ENCODE results near the gene UBE2Z.

Gene UBE2Z

DNA sequence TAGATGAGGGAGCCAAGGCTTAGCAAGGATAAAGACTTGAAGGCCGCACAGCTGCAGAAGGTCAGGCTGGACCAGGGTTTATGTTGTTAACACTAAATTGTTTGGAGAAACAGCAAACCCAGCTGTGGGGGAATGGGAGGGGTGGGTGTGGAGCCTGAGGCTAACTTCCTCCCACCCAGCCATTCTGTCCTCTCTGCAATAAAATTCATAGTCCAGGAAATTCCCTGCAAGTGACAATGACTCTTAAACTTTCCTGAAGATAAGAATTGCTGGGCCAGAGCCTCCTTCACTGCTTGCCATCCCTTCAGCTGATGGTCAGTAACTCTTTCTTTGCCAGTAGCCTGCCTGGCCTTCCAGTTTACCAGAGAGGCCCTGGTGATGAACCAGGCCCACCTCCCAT lies 35.0 kb upstream of the UBE2Z start:
- TF ChIP-seq FOXP2 (optimal IDR thresholded peaks at IDR 0.05; ENCODE audit: control extremely low read depth, extremely low read length, insufficient read depth) (no peak), POLR2AphosphoS5 (IDR thresholded peaks at IDR 0.05; ENCODE audit: borderline replicate concordance, low read depth, low read length) (no peak), EZH2 (IDR thresholded peaks at IDR 0.05) (no peak)
- no peaks in the 10 kb centered on the region for H3K9me3 ChIP-seq (ENCODE audit: low read depth, low read length)
- H3K36me3 ChIP-seq (ENCODE audit: insufficient read depth, low read length) = no peaks in the 10 kb centered on the region
- no peak for DNase-seq (ENCODE audit: low read depth, low spot score)
- no peak overlapping the region for H3K4me3 ChIP-seq
- H3K27ac ChIP-seq = no peak overlapping the region
- H3K9ac ChIP-seq (ENCODE audit: insufficient read length) = no peak overlapping the region

DNA sequence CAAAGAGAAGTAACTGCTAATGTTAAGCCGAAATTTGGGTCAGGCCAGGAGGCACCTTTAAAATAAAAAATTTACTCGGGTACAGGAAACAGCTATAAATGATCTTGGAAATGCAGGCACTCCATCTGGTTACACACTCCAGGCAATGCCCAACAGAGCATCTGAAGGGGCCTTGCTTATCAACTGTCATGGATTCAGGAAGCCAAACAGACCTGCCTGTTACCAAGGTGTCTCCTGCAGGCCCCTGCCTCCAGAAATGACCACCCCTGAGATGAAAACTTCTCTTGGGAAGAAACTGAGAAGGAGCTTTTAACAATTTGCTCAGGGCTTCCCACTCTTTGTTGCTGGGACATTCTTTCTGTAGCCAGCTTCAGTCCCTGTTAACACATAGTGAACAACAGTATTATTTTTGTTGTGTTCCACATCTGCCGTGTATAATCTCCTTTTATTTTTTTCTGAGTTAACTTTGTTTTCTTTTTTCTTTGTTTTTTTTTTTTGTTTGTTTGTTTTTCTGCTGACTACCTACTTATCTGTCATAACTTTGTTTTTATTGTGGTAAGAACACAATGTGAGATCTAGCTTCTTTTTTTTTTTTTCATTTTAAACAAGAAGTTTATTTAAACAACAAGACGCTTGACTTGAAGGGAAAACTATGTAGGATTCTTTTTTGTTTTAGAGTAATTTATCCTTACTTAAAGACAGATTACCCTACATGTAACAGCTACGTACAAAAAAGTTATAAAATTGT lies 34.3 kb upstream of the UBE2Z start:
- Histone ChIP-seq H3K9me3 (ENCODE audit: low read depth, low read length) (no peaks in the 10 kb centered on the region), H3K9ac (ENCODE audit: insufficient read length) (peak overlapping the region; percentile 17), H3K36me3 (ENCODE audit: insufficient read depth, low read length) (no peaks in the 10 kb centered on the region), H3K4me3 (no peak overlapping the region), H3K27ac (no peak overlapping the region)
- DNase-seq (ENCODE audit: low read depth, low spot score) = no peak
- TF ChIP-seq FOXP2 (optimal IDR thresholded peaks at IDR 0.05; ENCODE audit: control extremely low read depth, extremely low read length, insufficient read depth) = no peak
- no peak for TF ChIP-seq POLR2AphosphoS5 (IDR thresholded peaks at IDR 0.05; ENCODE audit: borderline replicate concordance, low read depth, low read length)
- no peak for TF ChIP-seq EZH2 (IDR thresholded peaks at IDR 0.05)

DNA sequence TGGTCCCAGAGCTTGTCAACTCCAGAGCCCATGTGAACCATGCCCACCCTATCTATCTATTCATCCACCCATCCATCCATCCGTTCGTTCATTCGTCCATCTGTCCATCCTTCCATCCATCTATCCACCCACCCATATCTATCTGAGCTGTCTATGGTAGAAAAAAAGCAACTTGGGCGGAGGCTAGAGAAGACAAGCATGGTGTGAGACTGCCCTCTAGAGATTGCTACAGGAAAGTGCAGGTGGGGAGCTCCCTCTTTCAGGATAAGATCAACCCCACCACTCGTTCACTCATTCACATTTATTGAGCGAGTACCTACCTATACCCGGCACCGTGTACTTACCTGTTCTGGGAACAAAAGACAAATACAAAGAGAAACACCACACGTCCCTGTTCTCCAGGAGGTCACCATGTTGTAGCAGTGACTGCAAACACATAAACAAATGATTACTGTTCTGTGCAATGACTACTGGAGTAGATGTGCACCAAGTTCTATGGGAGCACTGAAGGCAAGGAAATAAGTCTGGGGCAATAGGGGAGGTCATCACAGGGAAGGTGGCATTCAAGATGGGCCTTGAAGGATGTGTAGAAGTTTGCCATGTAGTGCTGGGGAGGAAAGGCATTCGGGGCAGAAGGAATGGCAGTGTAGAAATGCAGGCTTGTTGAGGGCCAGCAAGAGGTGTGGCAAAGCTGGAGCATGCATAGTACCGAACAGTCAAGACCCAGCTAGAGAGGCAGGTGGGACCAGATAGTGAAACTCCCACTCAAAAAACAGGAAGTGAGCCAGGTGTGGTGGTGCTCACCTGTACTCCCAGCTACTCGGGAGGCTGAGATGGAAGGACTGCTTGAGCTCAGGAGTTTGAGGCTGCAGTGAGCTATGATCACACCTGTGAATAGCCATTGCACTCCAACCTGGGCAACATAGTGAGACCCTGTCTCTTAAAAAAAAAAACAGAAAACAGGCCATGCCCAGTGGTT lies 29.0 kb upstream of the UBE2Z start:
- TF ChIP-seq FOXP2 (optimal IDR thresholded peaks at IDR 0.05; ENCODE audit: control extremely low read depth, extremely low read length, insufficient read depth) (peak; percentile 66), EZH2 (IDR thresholded peaks at IDR 0.05) (no peak)
- H3K4me3 ChIP-seq = no peak overlapping the region
- H3K9ac ChIP-seq (ENCODE audit: insufficient read length) = no peak overlapping the region
- no peak overlapping the region for H3K27ac ChIP-seq
- no peaks in the 10 kb centered on the region for H3K36me3 ChIP-seq (ENCODE audit: insufficient read depth, low read length)
- H3K9me3 ChIP-seq (ENCODE audit: low read depth, low read length) = no peaks in the 10 kb centered on the region
- peak; percentile 61 for DNase-seq (ENCODE audit: low read depth, low spot score)

DNA sequence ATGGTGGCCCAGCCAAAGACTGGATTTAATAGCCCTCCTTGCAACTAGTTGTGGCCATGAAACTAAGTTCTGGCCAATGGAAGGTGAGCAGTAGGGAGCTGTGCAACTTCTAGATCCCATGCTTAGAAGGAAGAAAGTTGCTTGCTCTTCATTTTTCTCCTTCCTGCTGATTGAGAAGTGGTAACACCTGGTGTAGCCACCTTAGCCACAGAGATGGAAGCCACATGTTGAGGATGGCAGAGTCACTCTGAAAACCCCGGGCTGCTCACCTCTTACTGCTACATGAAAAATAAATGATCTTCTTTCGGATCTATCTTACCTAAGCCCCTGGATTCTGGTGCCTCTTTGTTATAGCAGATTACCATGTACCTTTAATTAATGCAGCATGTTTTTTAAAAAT lies 25.9 kb upstream of the UBE2Z start:
- no peaks in the 10 kb centered on the region for H3K36me3 ChIP-seq (ENCODE audit: insufficient read depth, low read length)

DNA sequence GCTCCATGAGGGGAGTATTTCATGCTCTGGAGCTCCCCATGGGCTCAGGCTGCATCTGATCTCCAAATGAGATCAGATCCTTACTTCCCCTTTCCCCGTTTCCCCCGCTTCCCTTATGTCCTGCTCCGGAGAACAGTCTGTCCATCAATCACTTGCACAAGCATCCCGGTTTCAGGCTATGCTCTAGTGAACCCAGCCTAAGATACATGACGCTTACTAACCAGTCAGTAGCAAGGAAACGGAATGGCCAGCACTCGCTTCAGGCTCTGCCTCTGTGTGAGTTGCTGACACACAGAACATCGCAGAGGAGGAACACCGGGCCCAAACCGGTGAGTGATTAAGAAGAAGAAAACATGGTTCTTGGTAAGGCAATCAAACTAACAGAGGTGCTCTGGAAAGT lies 25.0 kb upstream of the UBE2Z start:
- Histone ChIP-seq H3K36me3 (ENCODE audit: insufficient read depth, low read length) (no peaks in the 10 kb centered on the region), H3K9ac (ENCODE audit: insufficient read length) (no peak overlapping the region), H3K27ac (0 out of 2 replicates have a peak overlapping the region, but pooled peaks have one; percentile 74), H3K4me3 (no peak overlapping the region), H3K9me3 (ENCODE audit: low read depth, low read length) (no peaks in the 10 kb centered on the region)
- no peak for TF ChIP-seq POLR2AphosphoS5 (IDR thresholded peaks at IDR 0.05; ENCODE audit: borderline replicate concordance, low read depth, low read length)
- TF ChIP-seq FOXP2 (optimal IDR thresholded peaks at IDR 0.05; ENCODE audit: control extremely low read depth, extremely low read length, insufficient read depth) = no peak
- no peak for TF ChIP-seq EZH2 (IDR thresholded peaks at IDR 0.05)
- DNase-seq (ENCODE audit: low read depth, low spot score) = no peak

More for the DNA sequence above, 25.9 kb upstream of the UBE2Z start:
- H3K4me3 ChIP-seq = no peak overlapping the region
- no peak overlapping the region for H3K9ac ChIP-seq (ENCODE audit: insufficient read length)
- TF ChIP-seq POLR2AphosphoS5 (IDR thresholded peaks at IDR 0.05; ENCODE audit: borderline replicate concordance, low read depth, low read length) (no peak), EZH2 (IDR thresholded peaks at IDR 0.05) (no peak), FOXP2 (optimal IDR thresholded peaks at IDR 0.05; ENCODE audit: control extremely low read depth, extremely low read length, insufficient read depth) (no peak)
- peak overlapping the region; percentile 74 for H3K27ac ChIP-seq
- no peaks in the 10 kb centered on the region for H3K9me3 ChIP-seq (ENCODE audit: low read depth, low read length)
- DNase-seq (ENCODE audit: low read depth, low spot score) = no peak

DNA sequence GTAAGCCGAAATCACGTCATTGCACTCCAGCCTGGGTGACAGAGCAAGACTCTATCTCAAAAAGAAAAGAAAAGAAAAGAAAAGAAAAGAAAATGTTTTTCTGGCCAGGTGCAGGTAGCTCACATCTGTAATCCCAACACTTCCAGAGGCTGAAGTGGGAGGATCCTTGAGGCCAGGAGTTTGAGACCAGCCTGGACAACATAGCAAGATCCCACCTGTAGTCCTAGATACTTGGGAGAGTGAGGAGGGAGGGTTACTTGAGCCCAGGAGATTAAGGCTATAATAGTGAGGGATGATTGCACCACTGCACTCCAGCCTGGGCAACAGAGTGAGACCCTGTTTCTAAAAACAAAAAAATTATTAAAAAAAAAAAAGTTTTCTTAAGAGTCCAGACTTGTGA lies 18.1 kb upstream of the UBE2Z start:
- no peak for DNase-seq (ENCODE audit: low read depth, low spot score)
- H3K27ac ChIP-seq = no peak overlapping the region
- TF ChIP-seq FOXP2 (optimal IDR thresholded peaks at IDR 0.05; ENCODE audit: control extremely low read depth, extremely low read length, insufficient read depth) = no peak
- TF ChIP-seq EZH2 (IDR thresholded peaks at IDR 0.05) = no peak
- no peak for TF ChIP-seq POLR2AphosphoS5 (IDR thresholded peaks at IDR 0.05; ENCODE audit: borderline replicate concordance, low read depth, low read length)
- H3K36me3 ChIP-seq (ENCODE audit: insufficient read depth, low read length) = peaks cover 13% of the 10 kb centered on the region
- no peaks in the 10 kb centered on the region for H3K9me3 ChIP-seq (ENCODE audit: low read depth, low read length)
- no peak overlapping the region for H3K9ac ChIP-seq (ENCODE audit: insufficient read length)
- H3K4me3 ChIP-seq = no peak overlapping the region

DNA sequence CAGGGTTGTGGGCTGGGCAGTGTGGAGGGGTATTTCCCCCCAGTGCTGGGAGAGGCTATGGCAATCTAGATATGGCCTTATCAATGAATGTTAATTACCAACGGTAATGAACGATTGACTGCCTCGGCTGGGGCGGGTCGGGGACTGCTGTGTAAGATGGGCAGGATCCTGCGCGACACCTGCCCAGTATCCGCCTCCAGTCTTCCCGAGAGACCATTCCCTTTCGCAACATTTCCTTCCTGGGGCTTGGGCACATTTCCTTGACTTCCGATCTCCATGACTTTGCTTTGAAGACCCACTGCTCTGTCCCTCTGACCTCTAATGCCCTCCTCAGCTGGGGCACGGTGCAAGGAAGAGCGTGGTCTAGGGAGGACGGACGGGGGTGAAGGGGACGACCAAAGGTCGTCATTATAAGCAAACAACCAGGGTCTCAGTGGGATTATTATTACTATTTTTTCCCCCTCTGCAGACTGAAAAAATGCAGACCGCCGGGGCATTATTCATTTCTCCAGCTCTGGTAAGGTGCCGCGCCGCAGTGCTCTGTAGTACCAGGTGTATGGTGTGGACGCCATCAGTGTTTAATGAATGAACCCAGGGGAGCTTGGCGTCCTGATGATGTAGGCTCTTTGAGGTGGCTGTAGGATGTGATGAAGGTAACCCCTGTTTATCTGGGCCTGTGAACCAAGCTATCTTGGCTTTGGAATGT lies 15.1 kb upstream of the UBE2Z start:
- H3K4me3 ChIP-seq = peak overlapping the region; percentile 94
- peaks cover 42% of the 10 kb centered on the region for H3K36me3 ChIP-seq (ENCODE audit: insufficient read depth, low read length)
- H3K9me3 ChIP-seq (ENCODE audit: low read depth, low read length) = no peaks in the 10 kb centered on the region
- TF ChIP-seq EZH2 (IDR thresholded peaks at IDR 0.05) (no peak), FOXP2 (optimal IDR thresholded peaks at IDR 0.05; ENCODE audit: control extremely low read depth, extremely low read length, insufficient read depth) (no peak), POLR2AphosphoS5 (IDR thresholded peaks at IDR 0.05; ENCODE audit: borderline replicate concordance, low read depth, low read length) (no peak; the same call in 1 of the 2 replicates)
- H3K9ac ChIP-seq (ENCODE audit: insufficient read length) = peak overlapping the region; percentile 95
- peak overlapping the region; percentile 73 for H3K27ac ChIP-seq
- no peak for DNase-seq (ENCODE audit: low read depth, low spot score)

Measured in SK-N-MC (cell line).